G401.6 (cell line): ENCODE measurements around the gene MAPK4.

Source experiments
- FAIRE-seq: peaks from 2 replicates; lab custom pipeline; 2012; peaks lifted over from hg19 to GRCh38; lab: Jason Lieb, UNC

MAPK4 gene

DNA sequence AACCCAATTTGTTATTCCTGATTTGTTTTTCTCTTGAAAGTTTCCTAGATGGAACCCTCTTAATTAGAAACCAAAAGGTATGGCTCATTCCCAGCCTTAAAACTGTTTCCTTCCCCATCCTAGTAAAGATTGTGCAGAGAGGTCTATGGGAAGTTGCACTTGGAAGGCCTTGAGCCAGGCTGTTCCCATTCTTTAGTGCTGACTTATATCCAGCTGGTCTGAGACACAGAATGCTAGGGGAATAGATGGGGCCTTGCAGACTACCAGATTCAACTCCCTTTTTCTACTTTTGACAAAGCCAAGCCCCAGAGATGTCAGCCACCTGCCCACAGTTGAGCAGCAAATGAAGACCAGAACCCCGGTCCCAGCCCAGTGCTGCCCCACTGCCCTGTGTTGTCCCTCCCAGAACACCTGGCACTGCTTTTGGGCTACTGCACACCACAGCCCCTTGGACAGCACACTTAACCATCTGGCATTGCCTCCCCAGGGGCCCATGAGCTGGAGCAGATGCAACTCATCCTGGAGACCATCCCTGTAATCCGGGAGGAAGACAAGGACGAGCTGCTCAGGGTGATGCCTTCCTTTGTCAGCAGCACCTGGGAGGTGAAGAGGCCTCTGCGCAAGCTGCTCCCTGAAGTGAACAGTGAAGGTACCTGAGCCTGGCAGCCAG is 161.7 kb downstream of the MAPK4 start:
- no peak for FAIRE-seq

DNA sequence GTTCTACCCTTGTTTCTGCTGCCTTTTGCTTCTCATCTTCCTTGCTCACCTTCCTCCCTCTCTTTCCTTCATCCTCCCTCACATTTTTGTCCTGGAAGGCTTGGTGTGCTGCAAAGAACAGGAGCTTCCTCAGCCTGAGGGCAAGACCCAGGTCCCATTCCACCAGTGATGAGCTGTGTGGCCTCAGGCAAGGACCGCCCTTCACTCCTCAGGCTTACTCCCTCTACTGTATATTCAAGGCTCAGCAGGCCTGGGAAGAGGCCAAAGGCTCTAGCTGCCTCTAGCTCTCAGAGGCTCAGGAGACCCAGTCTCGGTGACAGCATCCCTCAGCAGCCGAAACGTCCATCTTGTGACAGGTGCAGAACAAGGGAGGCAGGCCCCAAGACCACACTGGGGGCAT is 162.4 kb downstream of the MAPK4 start:
- FAIRE-seq: no peak

- FAIRE-seq: no peak
Observed at GRCh38 chr18:50724751-50725151, 164.9 kb downstream of the MAPK4 start.

- FAIRE-seq: no peak
Observed at GRCh38 chr18:50726960-50727589, 167.2 kb downstream of the MAPK4 start.

GRCh38 chr18:50727721-50728471 is 168.0 kb downstream of the MAPK4 start:
- FAIRE-seq: no peak

DNA sequence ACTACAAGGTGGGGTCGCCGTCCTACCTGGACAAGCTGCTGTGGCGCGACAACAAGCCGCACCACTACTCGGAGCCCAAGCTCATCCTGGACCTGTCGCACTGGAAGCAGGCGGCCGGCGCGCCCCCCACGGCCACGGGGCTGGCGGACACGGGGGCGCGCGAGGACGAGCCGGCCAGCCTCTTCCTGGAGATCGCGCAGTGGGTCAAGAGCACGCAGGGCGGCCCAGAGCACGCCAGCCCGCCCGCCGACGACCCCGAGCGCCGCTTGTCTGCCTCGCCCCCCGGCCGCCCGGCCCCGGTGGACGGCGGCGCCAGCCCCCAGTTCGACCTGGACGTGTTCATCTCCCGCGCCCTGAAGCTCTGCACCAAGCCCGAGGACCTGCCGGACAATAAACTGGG is 169.5 kb downstream of the MAPK4 start:
- no peak for FAIRE-seq

- no peak for FAIRE-seq
Observed at GRCh38 chr18:50729986-50730385, 170.1 kb downstream of the MAPK4 start.

DNA sequence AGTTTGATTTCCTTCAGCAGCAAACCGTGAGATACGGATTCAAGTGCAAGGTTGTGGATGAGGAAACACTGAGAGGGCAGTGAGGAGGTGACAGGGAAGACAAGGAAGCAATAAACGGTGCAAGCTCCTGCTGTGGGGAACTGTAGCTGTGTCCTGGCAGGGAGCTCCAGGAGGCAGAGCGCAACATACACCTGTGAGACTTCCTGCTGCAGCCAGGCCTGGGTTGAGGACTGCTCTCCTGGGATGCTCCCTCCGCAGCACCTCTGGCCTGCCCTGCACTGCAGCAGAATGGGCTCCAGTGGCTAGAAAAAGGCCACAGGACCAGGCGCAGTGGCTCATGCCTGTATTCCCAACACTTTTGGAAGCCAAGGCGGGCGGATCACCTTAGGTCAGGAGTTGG is 174.5 kb downstream of the MAPK4 start:
- FAIRE-seq: no peak

GRCh38 chr18:50734886-50735285 is 175.0 kb downstream of the MAPK4 start:
- FAIRE-seq: no peak

DNA sequence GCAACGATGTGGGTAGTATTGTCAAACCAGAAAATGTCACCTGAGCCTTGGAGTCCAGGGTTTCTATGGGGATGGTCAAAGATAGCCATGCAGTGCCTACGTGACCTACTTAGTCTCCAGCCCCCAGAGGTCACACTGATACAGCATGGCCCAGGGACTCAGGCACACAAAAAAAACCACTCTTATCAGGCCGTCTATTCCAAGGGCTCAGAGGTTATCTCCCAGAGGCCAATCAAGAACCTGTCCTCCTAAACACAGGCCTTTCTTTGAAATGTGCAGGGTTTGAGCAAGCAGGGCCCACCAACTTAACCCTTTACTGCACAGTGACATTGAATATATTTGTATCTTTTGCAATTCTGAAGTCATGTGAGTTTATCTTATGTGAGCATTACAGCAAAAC is 177.2 kb downstream of the MAPK4 start:
- FAIRE-seq: no peak

GRCh38 chr18:50738098-50738757 is 178.3 kb downstream of the MAPK4 start:
- FAIRE-seq: no peak

DNA sequence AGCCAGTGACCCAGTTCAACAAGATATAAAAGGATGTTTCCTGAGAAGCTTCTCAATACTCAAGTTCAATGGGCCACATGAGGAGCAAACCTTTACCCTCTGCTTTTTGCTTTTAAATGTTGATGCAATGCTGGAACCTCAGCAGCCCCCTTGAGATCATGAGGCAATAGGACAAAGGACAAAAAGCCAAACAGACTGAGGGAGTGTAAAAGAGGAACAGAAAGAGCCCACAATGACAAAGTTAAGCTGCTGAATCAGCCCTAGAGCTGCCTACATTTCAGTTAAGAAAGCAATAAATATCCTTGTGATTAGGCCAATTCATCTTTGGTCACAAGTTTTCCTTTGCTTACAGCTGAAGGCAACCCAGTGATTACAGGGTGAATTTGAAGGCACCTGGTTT is 183.1 kb downstream of the MAPK4 start:
- FAIRE-seq: no peak

GRCh38 chr18:50744253-50744652 is 184.4 kb downstream of the MAPK4 start:
- FAIRE-seq: no peak

DNA sequence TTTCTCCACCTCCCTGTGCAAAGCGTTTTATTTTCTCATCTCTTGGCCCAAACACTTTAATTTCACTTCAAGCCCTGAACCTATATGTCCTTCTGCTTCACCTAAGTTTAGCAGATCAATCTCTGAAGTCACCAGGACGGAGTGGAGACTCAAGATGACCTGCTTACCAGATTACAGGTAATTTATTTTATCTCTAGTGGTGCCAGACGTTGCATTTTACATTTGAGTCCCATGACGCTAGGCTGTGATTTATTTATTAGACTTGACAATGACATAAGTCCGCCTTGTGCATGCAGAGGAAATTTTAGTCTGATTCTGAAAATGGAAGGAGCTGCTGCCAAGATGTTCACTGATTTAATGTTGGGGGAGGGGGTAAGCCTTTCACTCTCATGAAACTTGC is 186.1 kb downstream of the MAPK4 start:
- FAIRE-seq: no peak

- no peak for FAIRE-seq
Observed at GRCh38 chr18:50747849-50748242, 188.0 kb downstream of the MAPK4 start.

DNA sequence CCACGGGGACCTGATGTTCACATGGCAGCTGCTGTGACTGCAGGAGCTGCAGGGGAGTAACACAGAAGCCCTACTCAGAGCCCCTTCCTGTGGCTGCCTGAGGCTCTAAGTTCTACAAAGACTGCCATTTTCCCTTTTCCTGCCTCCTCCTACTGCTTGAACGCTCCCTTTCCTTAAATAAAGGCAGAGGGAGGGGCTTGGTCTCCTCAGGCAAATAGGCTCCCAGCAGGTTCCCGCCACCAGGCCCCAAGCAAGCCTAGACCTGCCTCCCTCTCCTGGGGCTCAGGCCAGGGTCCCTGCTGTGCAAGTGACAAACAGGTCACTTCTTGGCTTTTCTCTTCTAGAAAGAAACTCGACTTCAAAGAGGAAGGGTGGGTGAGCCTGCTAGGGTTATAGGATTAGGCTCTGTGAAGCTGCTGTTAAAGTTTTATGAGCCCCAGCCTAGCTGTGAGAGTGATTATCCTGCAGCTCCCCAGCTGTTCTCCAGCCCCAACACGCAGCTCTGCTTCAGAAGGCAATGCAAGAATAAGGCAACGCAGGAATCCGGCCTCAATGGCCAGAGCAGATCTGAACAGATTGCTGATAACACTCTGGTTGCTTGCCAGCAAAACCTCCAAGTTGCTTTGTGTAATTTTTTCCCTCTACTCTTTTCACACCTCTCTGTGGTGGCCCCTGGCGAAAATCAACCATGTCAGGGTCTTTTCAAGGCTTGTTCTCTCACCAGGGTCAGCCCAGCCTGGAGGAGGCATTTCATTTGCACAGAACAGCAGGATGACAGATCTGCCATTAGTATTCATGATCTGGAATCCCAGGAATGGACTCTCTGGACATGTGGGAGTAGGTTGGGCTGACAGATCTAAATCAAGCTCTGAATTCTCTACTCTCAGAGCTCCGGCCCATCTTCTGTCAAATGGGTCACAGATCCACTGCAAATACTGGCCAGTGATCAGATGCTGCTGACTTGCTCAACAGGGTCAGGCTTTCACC is 188.6 kb downstream of the MAPK4 start:
- FAIRE-seq: no peak

GRCh38 chr18:50749421-50749820 is 189.5 kb downstream of the MAPK4 start:
- FAIRE-seq: no peak

- FAIRE-seq: no peak
Observed at GRCh38 chr18:50749945-50750344, 190.1 kb downstream of the MAPK4 start.

DNA sequence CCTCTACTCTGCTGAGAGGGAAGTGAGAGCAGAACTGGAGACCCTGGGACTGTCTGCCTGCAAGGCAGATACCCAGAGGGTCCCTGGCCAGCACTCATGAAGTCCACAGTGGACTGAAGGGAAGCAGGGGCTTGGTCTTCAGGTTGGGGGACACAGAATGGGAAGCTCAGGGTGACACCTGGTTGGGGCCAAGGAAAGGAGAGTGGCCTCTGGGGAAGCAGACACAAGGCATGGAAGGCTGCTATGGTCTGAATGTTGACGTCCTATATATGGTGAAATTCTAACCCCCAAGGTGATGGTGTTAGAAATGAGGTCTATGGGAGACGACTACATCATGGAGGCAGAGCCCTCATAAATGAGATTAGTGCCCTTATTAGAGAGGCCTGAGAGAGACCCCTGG is 190.7 kb downstream of the MAPK4 start:
- FAIRE-seq: no peak

- FAIRE-seq: no peak
Observed at GRCh38 chr18:50751490-50751889, 191.6 kb downstream of the MAPK4 start.

GRCh38 chr18:50751947-50752346 is 192.1 kb downstream of the MAPK4 start:
- no peak for FAIRE-seq

DNA sequence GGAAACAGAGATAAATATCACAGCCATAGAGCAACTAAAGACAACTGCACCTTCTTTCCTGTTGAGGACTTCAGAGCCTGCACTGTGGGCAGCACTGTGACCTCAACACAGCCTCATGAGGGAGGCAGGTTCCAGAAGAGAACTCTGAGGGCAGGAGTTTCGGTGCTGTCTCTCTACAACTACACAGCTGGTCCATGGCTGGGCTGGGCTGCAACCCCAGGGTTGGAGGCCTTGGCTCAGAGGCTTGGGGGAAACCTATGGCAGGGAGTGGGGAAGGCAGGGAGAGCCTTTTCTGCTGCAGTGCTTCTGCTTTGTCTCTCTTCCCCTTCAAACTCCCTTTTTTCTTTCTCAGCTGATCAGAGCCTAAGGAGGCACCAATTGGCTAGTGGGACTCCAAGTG is 193.4 kb downstream of the MAPK4 start:
- no peak for FAIRE-seq
